HCT116 (cell line): ENCODE measurements around the gene SLC25A47. TPM values are rescaled to one million over a fixed set of nuclear protein-coding genes. Genes with fewer than 3 reads are reported as not detected.

ENCODE experiments used
- ATAC-seq: fragments of 200-7000 bp; cut with Tn5 transposase; 2 replicates; pipeline ENCODE4 v1.9.1; 2020; ENCODE audit warnings: mild to moderate bottlenecking, moderate library complexity
- BruUV-seq: library from RNA; stranded (reverse); fragments of 400-500 nt; replicated peaks from 2 replicates; lab custom pipeline; 2021; lab: Mats Ljungman, UMichigan
- CTCF ChIA-PET: fragments of 300-600 bp; sonication (Branson Sonifier 250); formaldehyde crosslinking; loops from one replicate; lab custom pipeline; 2021; ENCODE audit warnings: antibody characterized with exemption; lab: Charles Lee
- POLR2A ChIA-PET: fragments of 300-600, 350-600 bp; sonication (Branson Sonifier 250); formaldehyde crosslinking; loops from one replicate; lab custom pipeline; 2021; ENCODE audit warnings: antibody characterized with exemption; lab: Charles Lee
- RAD21 ChIA-PET, 2 experiments: fragments of 300-600 bp; sonication (Branson Sonifier 250); formaldehyde crosslinking; loops; one replicate each; lab custom pipeline; 2023; ENCODE audit warnings: low total read pairs in 2 of 2; ENCODE audit not compliant: uncharacterized antibody in 2 of 2, unreplicated experiment in 2 of 2, low non-redundant PET in 1 of 2; lab: Charles Lee
- DNase-seq: peaks from one replicate; pipeline ENCODE4 v3.0.0-alpha.2; 2010; ENCODE audit warnings: low read depth, low spot score
- H2AFZ ChIP-seq: fragments of 200-600 bp; shearing (Covaris generic), sonication (generic); 2 replicates; pipeline ENCODE4 v1.6.1; 2017; ENCODE audit warnings: low read depth, mixed run types, mixed read lengths, antibody characterized with exemption, low read length; ENCODE audit not compliant: poor library complexity, severe bottlenecking
- H3K27ac ChIP-seq: 2 replicates; pipeline ENCODE4 v1.5.1; 2012; ENCODE audit warnings: low read depth, low read length
- H3K27me3 ChIP-seq: fragments of 200-600 bp; sonication (generic); 2 replicates; pipeline ENCODE4 v1.6.1; 2016; ENCODE audit warnings: mixed run types, low read length, mixed read lengths; ENCODE audit not compliant: insufficient read depth
- H3K36me3 ChIP-seq, 2 experiments: fragments of 200-500 bp in 1 of 2; fragments of 200-600 bp in 1 of 2; sonication (Bioruptor generic) in 1 of 2; sonication (generic) in 1 of 2; 2 replicates each; pipeline versions ENCODE4 v1.5.1 to v1.6.1; 2014 to 2016; ENCODE audit warnings: low read length in 2 of 2, inconsistent platforms in 1 of 2, mixed read lengths in 1 of 2, mixed run types in 1 of 2; ENCODE audit not compliant: insufficient read depth in 2 of 2, control insufficient read depth in 1 of 2
- H3K4me1 ChIP-seq, 2 experiments: fragments of 200-600 bp in 1 of 2; sonication (generic) in 1 of 2; 2 replicates each; pipeline versions ENCODE4 v1.5.1 to v1.6.1; 2012 to 2017; ENCODE audit warnings: low read length in 2 of 2, inconsistent platforms in 1 of 2, mild to moderate bottlenecking in 1 of 2, mixed read lengths in 1 of 2, mixed run types in 1 of 2, moderate library complexity in 1 of 2; ENCODE audit not compliant: insufficient read depth in 2 of 2, control insufficient read depth in 1 of 2
- H3K4me2 ChIP-seq: fragments of 200-600 bp; sonication (generic); 2 replicates; pipeline ENCODE4 v1.6.1; 2017; ENCODE audit warnings: mixed run types, low read length, mixed read lengths
- H3K4me3 ChIP-seq, 2 experiments: fragments of 200-600 bp in 1 of 2; sonication (generic) in 1 of 2; replicated peaks in 1 of 2; 2 replicates each; pipeline ENCODE4 v1.5.1; 2011 to 2016; ENCODE audit warnings: low read length in 2 of 2, control low read depth in 1 of 2, low read depth in 1 of 2, mild to moderate bottlenecking in 1 of 2, mixed read lengths in 1 of 2, mixed run types in 1 of 2
- H3K79me2 ChIP-seq: fragments of 200-600 bp; sonication (generic); 2 replicates; pipeline ENCODE4 v1.6.1; 2017; ENCODE audit warnings: mild to moderate bottlenecking, mixed run types, low read length, moderate library complexity, mixed read lengths; ENCODE audit not compliant: insufficient read depth
- H3K9ac ChIP-seq: fragments of 200-600 bp; sonication (generic); 2 replicates; pipeline ENCODE4 v1.6.1; 2016; ENCODE audit warnings: low read length, mixed read lengths
- H3K9me2 ChIP-seq: fragments of 200-600 bp; sonication (generic), shearing (Covaris generic); 2 replicates; pipeline ENCODE4 v1.6.1; 2017; ENCODE audit warnings: mixed run types, mild to moderate bottlenecking, moderate library complexity; ENCODE audit not compliant: insufficient read depth
- H3K9me3 ChIP-seq, 2 experiments: fragments of 200-500 bp in 1 of 2; fragments of 200-600 bp in 1 of 2; sonication (Bioruptor generic) in 1 of 2; sonication (generic) in 1 of 2; 2 replicates each; pipeline ENCODE4 v1.6.1; 2014 to 2017; ENCODE audit warnings: low read length in 2 of 2, mixed read lengths in 2 of 2, inconsistent platforms in 1 of 2, low read depth in 1 of 2, mild to moderate bottlenecking in 1 of 2, mixed run types in 1 of 2, moderate library complexity in 1 of 2; ENCODE audit not compliant: control insufficient read depth in 1 of 2, insufficient read depth in 1 of 2
- H4K20me1 ChIP-seq: fragments of 200-600 bp; sonication (generic), shearing (Covaris generic); 2 replicates; pipeline ENCODE4 v1.6.1; 2017; ENCODE audit warnings: mixed run types, mild to moderate bottlenecking, moderate library complexity; ENCODE audit not compliant: insufficient read depth
- CEBPB ChIP-seq: IDR thresholded peaks from 2 replicates; pipeline ENCODE4 v1.6.1; 2012; ENCODE audit warnings: low read depth
- EGR1 ChIP-seq: IDR thresholded peaks from 2 replicates; pipeline ENCODE4 v1.6.1; 2012; ENCODE audit warnings: low read depth
- POLR2A ChIP-seq: IDR thresholded peaks from 2 replicates; pipeline ENCODE4 v1.7.0; 2011; ENCODE audit warnings: borderline replicate concordance; ENCODE audit not compliant: insufficient read depth, insufficient read length; ENCODE audit errors: extremely low read depth
- POLR2AphosphoS5 ChIP-seq: IDR thresholded peaks from 2 replicates; pipeline ENCODE4 v1.6.1; 2011; ENCODE audit warnings: mild to moderate bottlenecking, low read depth, low read length, moderate library complexity
- RAD21 ChIP-seq: IDR thresholded peaks from 2 replicates; pipeline ENCODE4 v1.6.1; 2012; ENCODE audit warnings: low read depth, mild to moderate bottlenecking
- SP1 ChIP-seq: IDR thresholded peaks from 2 replicates; pipeline ENCODE4 v1.6.1; 2012; ENCODE audit warnings: low read depth
- SRF ChIP-seq: IDR thresholded peaks from 2 replicates; pipeline ENCODE4 v1.6.1; 2012; ENCODE audit warnings: low read depth
- TCF7L2 ChIP-seq: IDR thresholded peaks from 2 replicates; pipeline ENCODE4 v1.7.0; 2011; ENCODE audit warnings: borderline replicate concordance, inconsistent platforms; ENCODE audit not compliant: insufficient read depth, insufficient read length; ENCODE audit errors: extremely low read depth
- ZNF274 ChIP-seq: fragments of 200-500 bp; sonication (Bioruptor generic); IDR thresholded peaks from 2 replicates; pipeline ENCODE4 v1.6.1; 2014; ENCODE audit warnings: mild to moderate bottlenecking, low read depth, low read length, inconsistent platforms
- intact Hi-C: fragments of 100-400 bp; cut with micrococcal nuclease; formaldehyde crosslinking; loops from 2 replicates; pipeline ENCODE4 v1.10.0; 2022
- total RNA-seq: library from RNA; stranded (reverse); gene quantifications from one replicate; pipeline ENCODE4 v1.2.1, GENCODE V29; 2021; ENCODE audit not compliant: unreplicated experiment
- TF ChIP-seq, protein P1 (sequence below): IDR thresholded peaks from 2 replicates; pipeline ENCODE4 v1.6.1; 2011; ENCODE audit warnings: mild to moderate bottlenecking, low read length, moderate library complexity; ENCODE audit not compliant: insufficient replicate concordance; ENCODE audit errors: extremely low read depth
- TF ChIP-seq, protein P2 (sequence below), 3 experiments: fragments of 200-600 bp in 1 of 3; sonication (generic) in 1 of 3; IDR thresholded peaks in 2 of 3; conservative IDR thresholded peaks in 1 of 3; 2 replicates each; pipeline ENCODE4 v1.5.1; 2012 to 2017; ENCODE audit warnings: low read depth in 2 of 3, low read length in 2 of 3, antibody characterized with exemption in 1 of 3, borderline replicate concordance in 1 of 3, control low read depth in 1 of 3, mild to moderate bottlenecking in 1 of 3, mixed read lengths in 1 of 3, mixed run types in 1 of 3, moderate library complexity in 1 of 3; ENCODE audit not compliant: insufficient read depth in 1 of 3

The SLC25A47 gene
- total RNA-seq, 1 experiment from 2014 or later = 0.17 TPM

DNA sequence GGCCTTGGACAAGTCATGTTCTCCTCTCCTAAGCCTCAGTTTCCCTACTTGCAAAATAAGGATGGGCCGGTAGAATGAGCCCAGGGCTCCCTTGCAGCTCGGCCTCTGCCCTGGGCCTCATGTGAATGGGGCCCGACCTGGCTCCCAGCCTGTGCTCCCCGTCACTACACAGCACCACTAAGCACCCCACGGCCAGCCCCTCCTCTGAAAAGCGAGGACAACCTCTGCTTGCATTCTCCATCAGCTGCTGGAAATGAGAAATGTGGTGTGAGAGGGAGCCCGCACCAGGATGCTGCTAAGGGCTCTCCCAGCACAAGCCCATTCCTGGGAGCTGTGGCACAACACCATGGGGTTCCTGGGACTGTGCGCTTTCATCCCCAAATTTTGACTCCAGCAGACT, 10.2 kb downstream of the SLC25A47 start:
- H3K4me2 ChIP-seq = no peak overlapping the region
- H3K4me1 ChIP-seq = no peaks in the 10 kb centered on the region
- POLR2A ChIA-PET = no interaction called here
- no peak for TF ChIP-seq ZNF274
- TF ChIP-seq, protein P1, sequence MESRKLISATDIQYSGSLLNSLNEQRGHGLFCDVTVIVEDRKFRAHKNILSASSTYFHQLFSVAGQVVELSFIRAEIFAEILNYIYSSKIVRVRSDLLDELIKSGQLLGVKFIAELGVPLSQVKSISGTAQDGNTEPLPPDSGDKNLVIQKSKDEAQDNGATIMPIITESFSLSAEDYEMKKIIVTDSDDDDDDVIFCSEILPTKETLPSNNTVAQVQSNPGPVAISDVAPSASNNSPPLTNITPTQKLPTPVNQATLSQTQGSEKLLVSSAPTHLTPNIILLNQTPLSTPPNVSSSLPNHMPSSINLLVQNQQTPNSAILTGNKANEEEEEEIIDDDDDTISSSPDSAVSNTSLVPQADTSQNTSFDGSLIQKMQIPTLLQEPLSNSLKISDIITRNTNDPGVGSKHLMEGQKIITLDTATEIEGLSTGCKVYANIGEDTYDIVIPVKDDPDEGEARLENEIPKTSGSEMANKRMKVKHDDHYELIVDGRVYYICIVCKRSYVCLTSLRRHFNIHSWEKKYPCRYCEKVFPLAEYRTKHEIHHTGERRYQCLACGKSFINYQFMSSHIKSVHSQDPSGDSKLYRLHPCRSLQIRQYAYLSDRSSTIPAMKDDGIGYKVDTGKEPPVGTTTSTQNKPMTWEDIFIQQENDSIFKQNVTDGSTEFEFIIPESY = no peak
- TF ChIP-seq, all 23 proteins: peak for 0
- no peak overlapping the region for H3K4me3 ChIP-seq
- no peak overlapping the region for H3K27ac ChIP-seq
- no peaks in the 10 kb centered on the region for H4K20me1 ChIP-seq
- ATAC-seq = no peak
- no peaks in the 10 kb centered on the region for H3K79me2 ChIP-seq
- intact Hi-C loops = no loop called here
- CTCF ChIA-PET = no interaction called here
- BruUV-seq = no TSS peak
- no peaks in the 10 kb centered on the region for H3K9me2 ChIP-seq
- H3K9ac ChIP-seq = no peak overlapping the region
- H3K36me3 ChIP-seq = peaks cover 0 to 5% of the 10 kb centered on the region in 2 experiments; a peak in 1 of 4 replicates
- no peak overlapping the region for H2AFZ ChIP-seq
- no peaks in the 10 kb centered on the region for H3K9me3 ChIP-seq
- H3K27me3 ChIP-seq = no peaks in the 10 kb centered on the region
- DNase-seq = no peak
- RAD21 ChIA-PET = no interaction called here

DNA sequence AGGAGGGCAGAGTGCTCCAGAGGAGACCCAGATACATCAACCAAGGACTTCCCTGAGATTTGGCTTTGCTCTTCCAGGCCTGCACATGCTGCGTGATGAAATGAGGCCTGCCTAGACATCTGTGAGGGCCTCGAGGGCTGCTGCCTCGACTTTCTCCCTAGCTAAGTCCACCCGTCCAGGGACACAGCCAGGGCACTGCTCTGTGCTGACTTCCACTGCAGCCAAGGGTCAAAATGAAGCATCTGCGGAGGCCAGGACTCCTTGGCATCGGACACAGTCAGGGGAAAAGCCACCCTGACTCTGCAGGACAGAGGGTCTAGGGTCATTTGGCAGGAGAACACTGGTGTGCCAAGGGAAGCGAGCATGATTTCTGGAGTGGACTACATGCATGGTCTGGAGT, 10.7 kb downstream of the SLC25A47 start:
- POLR2A ChIA-PET = no interaction called here
- Histone ChIP-seq H3K27ac (no peak overlapping the region), H3K9ac (no peak overlapping the region), H3K4me3 (no peak overlapping the region), H3K36me3 (peaks cover 0 to 5% of the 10 kb centered on the region in 2 experiments; a peak in 1 of 4 replicates), H3K4me2 (no peak overlapping the region), H2AFZ (no peak overlapping the region), H3K4me1 (no peaks in the 10 kb centered on the region), H3K79me2 (no peaks in the 10 kb centered on the region), H4K20me1 (no peaks in the 10 kb centered on the region), H3K9me3 (no peaks in the 10 kb centered on the region), H3K27me3 (no peaks in the 10 kb centered on the region), H3K9me2 (no peaks in the 10 kb centered on the region)
- DNase-seq (no peak), ATAC-seq (no peak)
- CTCF ChIA-PET = no interaction called here
- no peak for TF ChIP-seq POLR2AphosphoS5
- no peak for TF ChIP-seq POLR2A
- TF ChIP-seq EGR1 = no peak
- TF ChIP-seq, protein P2, sequence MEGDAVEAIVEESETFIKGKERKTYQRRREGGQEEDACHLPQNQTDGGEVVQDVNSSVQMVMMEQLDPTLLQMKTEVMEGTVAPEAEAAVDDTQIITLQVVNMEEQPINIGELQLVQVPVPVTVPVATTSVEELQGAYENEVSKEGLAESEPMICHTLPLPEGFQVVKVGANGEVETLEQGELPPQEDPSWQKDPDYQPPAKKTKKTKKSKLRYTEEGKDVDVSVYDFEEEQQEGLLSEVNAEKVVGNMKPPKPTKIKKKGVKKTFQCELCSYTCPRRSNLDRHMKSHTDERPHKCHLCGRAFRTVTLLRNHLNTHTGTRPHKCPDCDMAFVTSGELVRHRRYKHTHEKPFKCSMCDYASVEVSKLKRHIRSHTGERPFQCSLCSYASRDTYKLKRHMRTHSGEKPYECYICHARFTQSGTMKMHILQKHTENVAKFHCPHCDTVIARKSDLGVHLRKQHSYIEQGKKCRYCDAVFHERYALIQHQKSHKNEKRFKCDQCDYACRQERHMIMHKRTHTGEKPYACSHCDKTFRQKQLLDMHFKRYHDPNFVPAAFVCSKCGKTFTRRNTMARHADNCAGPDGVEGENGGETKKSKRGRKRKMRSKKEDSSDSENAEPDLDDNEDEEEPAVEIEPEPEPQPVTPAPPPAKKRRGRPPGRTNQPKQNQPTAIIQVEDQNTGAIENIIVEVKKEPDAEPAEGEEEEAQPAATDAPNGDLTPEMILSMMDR (IDR thresholded peaks at IDR 0.05 in 2 of 3, conservative IDR thresholded peaks at IDR 0.05 in 1 of 3; ENCODE audit: borderline replicate concordance in 1 of 3, insufficient read depth in 1 of 3, low read depth in 2 of 3, low read length in 2 of 3) = no peak
- no peak for TF ChIP-seq SRF
- TF ChIP-seq SP1 = no peak
- TF ChIP-seq RAD21 = no peak
- TF ChIP-seq CEBPB = no peak
- TF ChIP-seq TCF7L2 = no peak
- RAD21 ChIA-PET = no interaction called here
- intact Hi-C loops = no loop called here
- TSS peak; percentile 71 for BruUV-seq
